Measurements from ENCODE around the gene RYR2.

The RYR2 gene

DNA sequence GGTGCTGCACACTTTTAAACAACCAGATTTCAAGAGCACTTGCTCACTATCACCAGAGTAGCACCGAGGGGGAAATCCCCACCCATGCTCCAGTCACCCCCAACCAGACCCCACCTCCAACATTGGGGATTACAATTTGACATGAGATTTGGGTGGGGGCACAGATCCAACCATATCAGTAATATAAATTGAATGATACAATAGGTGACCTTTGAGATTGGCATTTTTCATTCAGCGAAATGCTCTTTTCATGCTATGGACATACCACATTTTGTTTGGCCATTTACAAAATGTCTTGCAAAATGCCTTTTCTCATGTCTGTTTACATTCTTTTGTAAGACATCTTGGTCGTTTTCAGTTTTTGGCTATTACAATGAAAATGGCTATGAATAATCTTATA, 23.9 kb downstream of the RYR2 start:
- TF ChIP-seq, protein P1, sequence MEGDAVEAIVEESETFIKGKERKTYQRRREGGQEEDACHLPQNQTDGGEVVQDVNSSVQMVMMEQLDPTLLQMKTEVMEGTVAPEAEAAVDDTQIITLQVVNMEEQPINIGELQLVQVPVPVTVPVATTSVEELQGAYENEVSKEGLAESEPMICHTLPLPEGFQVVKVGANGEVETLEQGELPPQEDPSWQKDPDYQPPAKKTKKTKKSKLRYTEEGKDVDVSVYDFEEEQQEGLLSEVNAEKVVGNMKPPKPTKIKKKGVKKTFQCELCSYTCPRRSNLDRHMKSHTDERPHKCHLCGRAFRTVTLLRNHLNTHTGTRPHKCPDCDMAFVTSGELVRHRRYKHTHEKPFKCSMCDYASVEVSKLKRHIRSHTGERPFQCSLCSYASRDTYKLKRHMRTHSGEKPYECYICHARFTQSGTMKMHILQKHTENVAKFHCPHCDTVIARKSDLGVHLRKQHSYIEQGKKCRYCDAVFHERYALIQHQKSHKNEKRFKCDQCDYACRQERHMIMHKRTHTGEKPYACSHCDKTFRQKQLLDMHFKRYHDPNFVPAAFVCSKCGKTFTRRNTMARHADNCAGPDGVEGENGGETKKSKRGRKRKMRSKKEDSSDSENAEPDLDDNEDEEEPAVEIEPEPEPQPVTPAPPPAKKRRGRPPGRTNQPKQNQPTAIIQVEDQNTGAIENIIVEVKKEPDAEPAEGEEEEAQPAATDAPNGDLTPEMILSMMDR (IDR thresholded peaks at IDR 0.05), result no peak
- Mint-ChIP-seq H3K36me3 (ENCODE audit: low read depth) (no peaks in the 10 kb centered on the region), H3K9me3 (peaks cover 3% of the 10 kb centered on the region), H3K27ac (no peak overlapping the region), H3K4me3 (no peak overlapping the region), H3K4me1 (no peaks in the 10 kb centered on the region), H3K27me3 (ENCODE audit: low read depth, poor library complexity) (no peaks in the 10 kb centered on the region)
- DNase-seq, result no peak

DNA sequence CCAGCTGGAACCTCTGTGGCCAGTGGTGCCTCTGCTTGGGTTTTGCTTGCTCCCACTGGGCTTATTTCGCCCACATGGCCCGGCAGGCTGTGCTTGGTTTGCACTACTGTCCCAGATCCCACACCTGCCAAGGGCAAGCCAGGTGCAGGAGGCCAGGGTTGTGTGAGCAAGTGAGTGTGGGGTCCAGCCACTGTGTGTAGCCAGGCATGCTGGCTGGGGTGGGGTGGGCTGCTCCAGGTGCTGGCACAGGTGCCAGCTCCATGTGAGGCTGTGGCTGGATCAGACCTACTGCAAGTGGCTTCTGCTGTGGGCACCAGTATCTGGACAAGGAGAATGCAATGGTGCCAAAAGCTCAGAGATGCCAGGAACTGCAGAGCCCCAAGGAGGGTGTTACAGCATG, 28.5 kb downstream of the RYR2 start:
- no peak for DNase-seq
- H3K9me3 Mint-ChIP-seq, result peaks cover 17% of the 10 kb centered on the region
- H3K4me3 Mint-ChIP-seq, result no peak overlapping the region
- no peaks in the 10 kb centered on the region for H3K27me3 Mint-ChIP-seq (ENCODE audit: low read depth, poor library complexity)
- TF ChIP-seq, protein P1 (IDR thresholded peaks at IDR 0.05), result no peak
- H3K4me1 Mint-ChIP-seq, result peaks cover 5% of the 10 kb centered on the region
- no peak overlapping the region for H3K27ac Mint-ChIP-seq
- H3K36me3 Mint-ChIP-seq (ENCODE audit: low read depth), result peaks cover 11% of the 10 kb centered on the region

DNA sequence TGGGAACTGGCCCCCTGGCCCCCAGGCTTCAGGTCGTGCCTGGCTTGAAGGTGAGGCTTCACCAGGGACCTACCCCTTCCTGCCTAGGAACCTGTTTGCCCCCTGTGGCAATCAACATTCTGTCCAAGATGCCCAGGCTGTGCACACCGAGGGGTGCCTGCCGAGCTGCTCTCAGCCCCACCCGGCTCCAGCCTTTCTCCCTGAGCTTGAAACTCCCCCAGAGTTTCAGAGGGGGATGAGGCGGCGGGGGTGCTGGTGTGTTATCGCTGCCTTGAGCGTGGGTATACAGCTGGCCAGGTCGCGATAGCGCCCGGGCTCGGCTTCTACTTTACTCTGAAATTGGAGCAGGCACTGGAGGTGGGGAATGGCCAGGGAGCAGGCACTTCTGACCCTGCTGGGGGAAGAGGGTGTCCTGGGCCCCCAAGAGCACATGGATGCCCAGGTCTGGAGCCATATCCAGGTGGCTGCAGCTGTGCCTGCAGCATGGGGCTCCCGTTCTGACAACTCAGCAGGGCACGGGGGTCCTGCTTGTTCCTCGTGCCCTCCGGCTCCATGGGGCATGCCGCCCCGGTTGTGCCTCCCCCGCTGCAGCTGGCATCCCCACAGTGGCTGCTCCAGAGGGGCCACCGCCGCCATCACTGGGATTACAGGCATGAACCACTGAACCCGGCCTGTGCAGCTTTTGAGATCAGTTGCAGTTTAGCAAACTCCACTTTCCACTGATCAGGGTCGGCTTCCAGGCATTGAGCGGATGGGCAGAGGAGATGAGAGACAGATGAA, 29.8 kb downstream of the RYR2 start:
- Mint-ChIP-seq H3K27ac (no peak overlapping the region), H3K4me1 (peaks cover 5% of the 10 kb centered on the region)
- TF ChIP-seq, protein P1 (IDR thresholded peaks at IDR 0.05), result no peak

DNA sequence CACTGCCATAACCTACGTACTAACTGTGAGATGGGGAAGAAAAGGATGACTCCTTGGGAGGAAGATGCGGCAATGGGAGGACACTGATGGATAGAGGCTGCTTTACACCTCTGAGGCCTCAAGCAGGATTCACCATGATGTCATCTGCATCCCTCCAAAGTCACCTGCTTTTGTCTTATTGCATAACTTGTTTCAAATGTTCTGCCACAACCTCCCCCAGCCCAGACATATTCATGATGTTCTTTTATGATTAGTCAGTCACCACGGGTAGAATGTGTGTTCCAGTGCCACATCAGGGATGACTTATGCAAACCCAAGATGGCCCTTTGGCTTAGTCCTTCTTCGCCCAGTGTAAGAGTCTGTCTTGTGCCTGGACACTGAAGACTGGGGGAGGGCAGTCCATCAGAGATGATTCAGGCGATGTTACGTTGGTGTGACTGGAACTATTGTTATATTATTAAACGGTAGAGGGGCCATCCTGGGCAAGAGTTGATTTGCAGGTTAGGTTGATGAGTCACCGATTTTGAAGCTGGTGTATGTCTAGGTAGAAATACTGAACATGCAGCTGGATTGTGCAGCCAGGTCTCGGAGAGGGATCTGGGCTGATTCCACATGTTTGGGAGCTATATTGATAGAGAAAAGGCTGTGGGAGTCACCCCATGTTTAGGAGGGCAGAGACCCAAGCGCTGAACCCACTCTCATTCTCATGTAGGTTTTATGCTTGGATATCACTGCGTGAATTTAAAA, 32.6 kb downstream of the RYR2 start:
- H3K9me3 Mint-ChIP-seq, result peaks cover 15% of the 10 kb centered on the region
- no peaks in the 10 kb centered on the region for H3K27me3 Mint-ChIP-seq (ENCODE audit: low read depth, poor library complexity)
- no peak for DNase-seq
- peaks cover 5% of the 10 kb centered on the region for H3K4me1 Mint-ChIP-seq
- peaks cover 11% of the 10 kb centered on the region for H3K36me3 Mint-ChIP-seq (ENCODE audit: low read depth)
- H3K27ac Mint-ChIP-seq, result peak overlapping the region; percentile 45
- peak overlapping the region; percentile 30 for H3K4me3 Mint-ChIP-seq
- TF ChIP-seq, protein P1 (IDR thresholded peaks at IDR 0.05), result no peak

More for the DNA sequence above, 29.8 kb downstream of the RYR2 start:
- H3K4me3 Mint-ChIP-seq, result no peak overlapping the region
- peaks cover 11% of the 10 kb centered on the region for H3K36me3 Mint-ChIP-seq (ENCODE audit: low read depth)
- H3K9me3 Mint-ChIP-seq, result peaks cover 15% of the 10 kb centered on the region
- no peaks in the 10 kb centered on the region for H3K27me3 Mint-ChIP-seq (ENCODE audit: low read depth, poor library complexity)
- no peak for DNase-seq

DNA sequence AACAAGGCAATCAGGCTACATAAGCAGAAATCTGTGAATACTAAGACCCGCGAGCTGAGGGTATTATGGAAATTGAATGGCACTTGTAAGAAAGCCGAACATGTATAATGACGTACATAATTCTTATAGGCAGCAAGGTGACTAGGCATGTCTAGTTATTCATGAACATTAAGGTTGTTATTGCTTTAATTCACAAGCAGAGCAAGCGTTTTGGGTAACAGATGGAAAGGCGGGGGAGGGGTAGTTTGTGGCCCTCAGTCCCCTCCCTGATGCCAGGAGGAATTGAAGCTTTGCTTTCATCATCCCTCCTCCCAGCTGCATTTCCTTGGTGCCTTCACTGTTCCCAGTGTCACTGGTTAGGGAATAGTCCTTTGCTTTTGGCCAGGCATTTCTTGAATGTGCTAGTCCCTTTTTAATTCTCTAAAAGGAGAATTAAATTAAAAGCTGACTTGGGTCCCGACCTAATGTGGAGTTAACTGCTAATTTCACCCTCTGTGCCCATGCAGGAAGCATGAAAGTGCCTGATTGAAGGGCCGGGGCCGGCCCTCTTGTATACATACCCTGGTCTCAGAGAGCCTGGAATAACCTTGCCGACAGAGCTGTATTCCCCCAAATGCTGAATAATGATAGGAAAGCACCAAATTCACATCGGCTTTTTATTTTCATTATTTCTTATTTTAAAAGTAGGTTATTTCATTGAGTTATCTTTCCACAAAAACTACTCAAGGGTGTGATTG, 42.5 kb downstream of the RYR2 start:
- DNase-seq, result no peak
- TF ChIP-seq, protein P1 (IDR thresholded peaks at IDR 0.05), result no peak
- no peaks in the 10 kb centered on the region for H3K36me3 Mint-ChIP-seq (ENCODE audit: low read depth)
- H3K27ac Mint-ChIP-seq, result peak overlapping the region; percentile 53
- peaks cover 4% of the 10 kb centered on the region for H3K27me3 Mint-ChIP-seq (ENCODE audit: low read depth, poor library complexity)
- H3K9me3 Mint-ChIP-seq, result peaks cover 3% of the 10 kb centered on the region
- peaks cover 12% of the 10 kb centered on the region for H3K4me1 Mint-ChIP-seq
- no peak overlapping the region for H3K4me3 Mint-ChIP-seq

All from nephron progenitor cell (in vitro differentiated cells).